Hepatocyte (in vitro differentiated cells): ENCODE measurements around the gene CD52. TPM values are rescaled to one million over a fixed set of nuclear protein-coding genes. Genes with fewer than 3 reads are reported as not detected.

Experiments used
- DNase-seq: peaks from one replicate; pipeline ENCODE4 v3.0.0-alpha.2; 2016; ENCODE audit warnings: low spot score
- H2AFZ ChIP-seq: fragments of 200-600 bp; sonication (generic); 2 replicates; pipeline ENCODE4 v1.6.0; 2016; ENCODE audit warnings: antibody characterized with exemption, mild to moderate bottlenecking
- H3K27ac ChIP-seq: fragments of 200-600 bp; sonication (generic); 2 replicates; pipeline ENCODE4 v1.5.1; 2016; ENCODE audit warnings: mild to moderate bottlenecking
- H3K27me3 ChIP-seq: fragments of 200-600 bp; sonication (generic); 2 replicates; pipeline ENCODE4 v1.6.1; 2016
- H3K36me3 ChIP-seq: fragments of 200-600 bp; sonication (generic); replicated peaks from 2 replicates; pipeline ENCODE4 v1.5.1; 2016; ENCODE audit warnings: low read depth; ENCODE audit not compliant: insufficient read depth
- H3K4me1 ChIP-seq: fragments of 200-600 bp; sonication (generic); 2 replicates; pipeline ENCODE4 v1.5.1; 2016; ENCODE audit warnings: mild to moderate bottlenecking, moderate library complexity; ENCODE audit not compliant: insufficient read depth
- H3K4me2 ChIP-seq: fragments of 200-600 bp; sonication (generic); 2 replicates; pipeline ENCODE4 v1.6.0; 2016
- H3K4me3 ChIP-seq: fragments of 200-600 bp; sonication (generic); 2 replicates; pipeline ENCODE4 v1.5.1; 2016; ENCODE audit warnings: mild to moderate bottlenecking
- H3K79me2 ChIP-seq: fragments of 200-600 bp; sonication (generic); 2 replicates; pipeline ENCODE4 v1.6.0; 2017; ENCODE audit warnings: mild to moderate bottlenecking
- H3K9me2 ChIP-seq: fragments of 200-600 bp; sonication (generic); replicated peaks from 2 replicates; pipeline ENCODE4 v1.6.0; 2017; ENCODE audit warnings: mild to moderate bottlenecking; ENCODE audit not compliant: insufficient read depth
- H3K9me3 ChIP-seq: fragments of 200-600 bp; sonication (generic); 2 replicates; pipeline ENCODE4 v1.5.1; 2016; ENCODE audit warnings: low read depth, mild to moderate bottlenecking
- H4K20me1 ChIP-seq: fragments of 200-600 bp; sonication (generic); 2 replicates; pipeline ENCODE4 v1.6.0; 2016; ENCODE audit warnings: mild to moderate bottlenecking; ENCODE audit not compliant: insufficient read depth, poor library complexity, severe bottlenecking
- EZH2 ChIP-seq: fragments of 200-600 bp; sonication (generic); IDR thresholded peaks from 2 replicates; pipeline ENCODE4 v1.6.1; 2016; ENCODE audit warnings: antibody characterized with exemption, mild to moderate bottlenecking, borderline replicate concordance
- EZH2phosphoT487 ChIP-seq: fragments of 200-600 bp; sonication (generic); IDR thresholded peaks from one replicate; pipeline ENCODE4 v1.6.1; 2018; ENCODE audit warnings: antibody characterized with exemption, mild to moderate bottlenecking, low read depth, moderate library complexity; ENCODE audit not compliant: unreplicated experiment, severe bottlenecking
- WGBS: methylation state at CpG from one replicate; pipeline ENCODE4 v1.1.6; 2016; ENCODE audit warnings: low lambda C conversion rate; ENCODE audit errors: missing lambda C conversion rate; 5-methylcytosine and 5-hydroxymethylcytosine counted together
- polyA plus RNA-seq: library from polyadenylated mRNA; unstranded; fragments of >200 nt; fragmentation: Nextera tagmentation; extraction: Ambion mirVana; gene quantifications from 2 replicates; pipeline ENCODE4 v1.2.1, GENCODE V29; 2016
- total RNA-seq: library from RNA; depleted of rRNA; stranded (reverse); fragments of >200 nt; gene quantifications from 2 replicates; pipeline ENCODE4 v1.2.3, GENCODE V29; 2014
- TF ChIP-seq, protein P1 (sequence below): fragments of 200-600 bp; sonication (generic); IDR thresholded peaks from 2 replicates; pipeline ENCODE4 v1.5.1; 2016; ENCODE audit warnings: antibody characterized with exemption, mild to moderate bottlenecking; ENCODE audit not compliant: poor library complexity

Gene CD52
- total and polyA plus RNA-seq, 2 experiments from 2014 or later, result 3.9 to 8.1 TPM

DNA sequence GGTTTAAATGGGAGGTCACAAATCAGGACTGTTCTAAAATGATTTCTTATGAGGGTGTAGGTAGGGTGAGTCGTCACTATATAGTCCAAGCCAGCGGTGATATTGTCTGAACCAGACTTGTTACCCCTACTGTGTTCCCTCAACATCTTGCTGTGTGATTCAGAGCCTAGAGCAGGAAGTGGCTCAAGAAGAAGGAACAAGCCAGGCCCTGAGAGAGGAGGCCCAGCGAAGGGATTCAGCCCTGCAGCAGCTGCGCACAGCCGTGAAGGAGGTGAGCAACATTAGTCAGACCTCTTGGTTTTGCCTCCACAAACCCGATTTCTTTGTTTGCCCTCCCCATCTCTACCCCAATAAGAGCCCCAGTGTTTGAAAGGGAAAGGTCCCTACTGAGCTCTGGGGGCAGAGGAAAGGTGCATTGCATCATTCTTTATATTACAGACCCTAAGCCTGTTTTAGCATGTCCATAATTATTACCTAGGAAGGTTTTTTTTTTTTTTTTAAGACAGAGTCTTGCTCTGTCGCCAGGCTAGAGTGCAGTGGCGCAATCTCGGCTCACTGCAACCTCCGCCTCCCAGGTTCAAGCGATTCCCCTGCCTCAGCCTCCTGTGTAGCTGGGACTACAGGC is 42.8 kb upstream of the CD52 start:
- no peaks in the 10 kb centered on the region for H4K20me1 ChIP-seq
- peaks cover 5% of the 10 kb centered on the region for H3K79me2 ChIP-seq
- TF ChIP-seq EZH2, result no peak
- no peak for TF ChIP-seq EZH2phosphoT487
- TF ChIP-seq, protein P1, sequence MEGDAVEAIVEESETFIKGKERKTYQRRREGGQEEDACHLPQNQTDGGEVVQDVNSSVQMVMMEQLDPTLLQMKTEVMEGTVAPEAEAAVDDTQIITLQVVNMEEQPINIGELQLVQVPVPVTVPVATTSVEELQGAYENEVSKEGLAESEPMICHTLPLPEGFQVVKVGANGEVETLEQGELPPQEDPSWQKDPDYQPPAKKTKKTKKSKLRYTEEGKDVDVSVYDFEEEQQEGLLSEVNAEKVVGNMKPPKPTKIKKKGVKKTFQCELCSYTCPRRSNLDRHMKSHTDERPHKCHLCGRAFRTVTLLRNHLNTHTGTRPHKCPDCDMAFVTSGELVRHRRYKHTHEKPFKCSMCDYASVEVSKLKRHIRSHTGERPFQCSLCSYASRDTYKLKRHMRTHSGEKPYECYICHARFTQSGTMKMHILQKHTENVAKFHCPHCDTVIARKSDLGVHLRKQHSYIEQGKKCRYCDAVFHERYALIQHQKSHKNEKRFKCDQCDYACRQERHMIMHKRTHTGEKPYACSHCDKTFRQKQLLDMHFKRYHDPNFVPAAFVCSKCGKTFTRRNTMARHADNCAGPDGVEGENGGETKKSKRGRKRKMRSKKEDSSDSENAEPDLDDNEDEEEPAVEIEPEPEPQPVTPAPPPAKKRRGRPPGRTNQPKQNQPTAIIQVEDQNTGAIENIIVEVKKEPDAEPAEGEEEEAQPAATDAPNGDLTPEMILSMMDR, result no peak
- H3K27ac ChIP-seq, result peak overlapping the region; percentile 94
- peaks cover 44% of the 10 kb centered on the region for H3K4me1 ChIP-seq
- no peak overlapping the region for H3K4me3 ChIP-seq
- no peak overlapping the region for H2AFZ ChIP-seq
- H3K9me2 ChIP-seq, result no peaks in the 10 kb centered on the region
- no peak overlapping the region for H3K4me2 ChIP-seq
- no peaks in the 10 kb centered on the region for H3K27me3 ChIP-seq
- no peaks in the 10 kb centered on the region for H3K9me3 ChIP-seq
- 93% methylated on average over 11 of the region's 11 CpGs for WGBS
- no peaks in the 10 kb centered on the region for H3K36me3 ChIP-seq
- no peak for DNase-seq

DNA sequence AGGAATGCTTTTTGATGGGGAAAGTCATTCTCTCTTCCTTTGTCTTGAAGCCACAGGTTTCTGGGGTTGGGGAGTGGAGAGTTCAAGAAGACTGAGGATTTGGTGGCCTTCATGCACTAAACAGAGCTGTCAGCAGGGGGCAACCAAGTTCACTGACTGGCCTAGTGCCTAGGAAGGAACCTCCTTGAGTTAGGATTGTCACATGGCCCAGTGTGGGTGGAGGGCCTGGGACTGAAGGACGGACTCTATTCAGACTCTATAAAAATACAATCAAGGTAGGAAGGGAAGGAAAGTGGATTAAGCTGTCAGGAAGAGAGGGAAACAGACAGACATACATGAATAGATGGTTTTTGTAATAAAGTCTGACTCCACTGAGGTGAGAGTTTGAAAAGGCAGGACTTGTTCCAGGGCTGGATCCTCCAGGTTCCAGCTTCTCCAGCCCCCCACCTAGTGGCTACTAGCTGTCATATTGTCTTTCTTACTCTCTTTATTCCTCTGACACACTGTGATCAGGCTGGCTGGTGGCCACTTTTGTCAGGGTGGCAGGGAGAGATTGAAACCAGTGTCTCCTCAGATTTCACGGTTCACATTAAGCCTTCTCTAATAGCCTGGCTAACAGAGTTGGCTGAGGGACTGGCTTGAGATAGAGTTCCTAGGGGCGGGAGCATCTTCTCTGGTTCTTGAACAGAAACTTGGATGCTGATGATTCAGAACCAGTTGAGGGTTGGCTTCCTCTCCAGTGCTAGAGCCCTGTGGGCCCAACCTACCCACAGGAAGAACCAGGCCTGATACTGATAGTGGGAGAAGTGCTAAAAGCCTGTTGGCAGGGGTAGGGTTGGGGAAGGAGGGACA is 42.0 kb upstream of the CD52 start:
- H3K9me2 ChIP-seq, result no peaks in the 10 kb centered on the region
- no peak for TF ChIP-seq EZH2
- TF ChIP-seq EZH2phosphoT487, result no peak
- TF ChIP-seq, protein P1, result peak; percentile 62
- no peak overlapping the region for H2AFZ ChIP-seq
- H3K36me3 ChIP-seq, result no peaks in the 10 kb centered on the region
- 53% methylated on average over 3 of the region's 3 CpGs for WGBS
- no peak overlapping the region for H3K4me3 ChIP-seq
- no peak overlapping the region for H3K4me2 ChIP-seq
- peaks cover 48% of the 10 kb centered on the region for H3K4me1 ChIP-seq
- peaks cover 14% of the 10 kb centered on the region for H3K79me2 ChIP-seq
- no peaks in the 10 kb centered on the region for H3K27me3 ChIP-seq
- peak overlapping the region; percentile 94 for H3K27ac ChIP-seq
- peak; percentile 90 for DNase-seq
- H4K20me1 ChIP-seq, result no peaks in the 10 kb centered on the region
- no peaks in the 10 kb centered on the region for H3K9me3 ChIP-seq

DNA sequence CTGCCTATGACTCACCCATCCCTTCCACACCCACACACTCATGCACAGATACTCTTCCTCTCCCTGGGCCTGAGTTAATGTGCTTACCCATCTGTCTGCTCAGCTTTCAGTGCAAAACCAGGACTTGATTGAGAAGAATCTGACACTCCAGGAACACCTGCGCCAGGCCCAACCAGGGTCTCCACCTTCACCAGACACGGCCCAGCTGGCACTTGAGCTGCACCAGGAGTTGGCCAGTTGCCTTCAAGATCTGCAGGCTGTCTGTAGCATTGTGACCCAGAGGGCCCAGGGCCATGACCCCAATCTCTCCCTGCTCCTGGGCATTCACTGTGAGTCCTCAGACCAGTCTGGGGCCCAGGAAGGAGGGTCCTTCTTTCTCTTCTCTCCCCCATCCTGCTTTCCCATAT is 41.3 kb upstream of the CD52 start:
- Histone ChIP-seq H3K4me1 (peaks cover 54% of the 10 kb centered on the region), H3K79me2 (peaks cover 18% of the 10 kb centered on the region), H3K9me2 (no peaks in the 10 kb centered on the region), H3K27me3 (no peaks in the 10 kb centered on the region), H2AFZ (no peak overlapping the region), H3K36me3 (no peaks in the 10 kb centered on the region), H3K4me3 (no peak overlapping the region), H3K4me2 (no peak overlapping the region), H4K20me1 (no peaks in the 10 kb centered on the region), H3K9me3 (no peaks in the 10 kb centered on the region), H3K27ac (peak overlapping the region; percentile 94)
- TF ChIP-seq, protein P1, result no peak
- TF ChIP-seq EZH2phosphoT487, result no peak
- TF ChIP-seq EZH2, result no peak
- WGBS, result 97% methylated on average over 2 of the region's 2 CpGs
- DNase-seq, result no peak
